ENCODE measurements around the gene NUP214. TPM values are rescaled to one million over a fixed set of nuclear protein-coding genes. Genes with fewer than 3 reads are reported as not detected.
"Not testable (repeated sequence)": the region's sequence is repeated elsewhere in the genome, so short reads cannot be mapped to it uniquely, and the experiment has no call there.

The NUP214 gene
- polyA plus RNA-seq, 4 donors: 34.3 to 70.6 (median 56.7) TPM

GRCh38 chr9:131257266-131258025, 132.1 kb downstream of the NUP214 start:
- DNase-seq (ENCODE audit: low read depth in 4 of 4, low spot score in 3 of 4): no peak

GRCh38 chr9:131258186-131258585, 132.8 kb downstream of the NUP214 start:
- no peak for DNase-seq (ENCODE audit: low read depth in 4 of 4, low spot score in 3 of 4)

GRCh38 chr9:131258698-131259431, 133.5 kb downstream of the NUP214 start:
- no peak for DNase-seq (ENCODE audit: low read depth in 4 of 4, low spot score in 3 of 4)

- no peak for DNase-seq (ENCODE audit: low read depth in 4 of 4, low spot score in 3 of 4)
Measured at GRCh38 chr9:131259432-131259898, 134.1 kb downstream of the NUP214 start.

- no peak for DNase-seq (ENCODE audit: low read depth in 4 of 4, low spot score in 3 of 4)
Measured at GRCh38 chr9:131259916-131260597, 134.7 kb downstream of the NUP214 start.

- DNase-seq (ENCODE audit: low read depth in 4 of 4, low spot score in 3 of 4): no peak
Measured at GRCh38 chr9:131260751-131261452, 135.5 kb downstream of the NUP214 start.

- DNase-seq (ENCODE audit: low read depth in 4 of 4, low spot score in 3 of 4): no peak
Measured at GRCh38 chr9:131262327-131263032, 137.1 kb downstream of the NUP214 start.

- not testable (repeated sequence) for DNase-seq (ENCODE audit: low read depth in 4 of 4, low spot score in 3 of 4)
Measured at GRCh38 chr9:131263033-131263343, 137.6 kb downstream of the NUP214 start.

GRCh38 chr9:131263701-131264100, 138.3 kb downstream of the NUP214 start:
- no peak for DNase-seq (ENCODE audit: low read depth in 4 of 4, low spot score in 3 of 4)

- no peak for DNase-seq (ENCODE audit: low read depth in 4 of 4, low spot score in 3 of 4)
Measured at GRCh38 chr9:131264231-131264630, 138.8 kb downstream of the NUP214 start.

GRCh38 chr9:131266266-131267229, 141.2 kb downstream of the NUP214 start:
- DNase-seq (ENCODE audit: low read depth in 4 of 4, low spot score in 3 of 4): no peak

- no peak for DNase-seq (ENCODE audit: low read depth in 4 of 4, low spot score in 3 of 4)
Measured at GRCh38 chr9:131270171-131271015, 145.0 kb downstream of the NUP214 start.

GRCh38 chr9:131271016-131271273, 145.6 kb downstream of the NUP214 start:
- not testable (repeated sequence) for DNase-seq (ENCODE audit: low read depth in 4 of 4, low spot score in 3 of 4)

GRCh38 chr9:131271506-131271931, 146.1 kb downstream of the NUP214 start:
- DNase-seq (ENCODE audit: low read depth in 4 of 4, low spot score in 3 of 4): no peak

- DNase-seq (ENCODE audit: low read depth in 4 of 4, low spot score in 3 of 4): no peak
Measured at GRCh38 chr9:131272212-131272611, 146.8 kb downstream of the NUP214 start.

GRCh38 chr9:131273146-131273855, 147.9 kb downstream of the NUP214 start:
- DNase-seq (ENCODE audit: low read depth in 4 of 4, low spot score in 3 of 4): no peak

- no peak for DNase-seq (ENCODE audit: low read depth in 4 of 4, low spot score in 3 of 4)
Measured at GRCh38 chr9:131273856-131274673, 148.7 kb downstream of the NUP214 start.

Measured in left renal pelvis (tissue), 4 donors.